ENCODE results near the gene KRTAP6-1.

KRTAP6-1 gene, protein sequence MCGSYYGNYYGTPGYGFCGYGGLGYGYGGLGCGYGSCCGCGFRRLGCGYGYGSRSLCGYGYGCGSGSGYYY

GRCh38 chr21:30613836-30614235 is at the start of gene KRTAP6-1:
Gene KRTAP6-1 (minus strand): TSS chr21:30613930. CDS start chr21:30613904, 26 bp downstream.
- DNase-seq: no peak

DNA sequence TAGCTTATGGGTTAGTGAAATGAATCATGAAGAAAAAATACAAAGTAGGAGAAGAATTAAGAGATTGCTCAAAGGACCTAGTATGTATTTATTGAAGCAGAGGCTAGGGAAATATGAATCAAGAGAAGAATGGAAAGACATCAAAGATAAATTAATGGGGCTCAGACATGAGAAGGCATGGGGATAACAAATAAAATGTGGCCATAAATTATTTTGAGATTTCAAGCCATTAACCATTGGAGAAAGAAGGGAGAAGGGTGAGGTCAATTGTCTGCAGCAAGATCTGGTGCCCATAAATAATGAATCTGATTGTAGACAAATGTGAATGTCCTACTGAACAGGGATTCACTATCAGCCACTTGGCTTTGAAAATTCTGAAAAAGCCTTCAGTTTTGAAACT is 39.2 kb upstream of the KRTAP6-1 start:
- no peak for DNase-seq

DNA sequence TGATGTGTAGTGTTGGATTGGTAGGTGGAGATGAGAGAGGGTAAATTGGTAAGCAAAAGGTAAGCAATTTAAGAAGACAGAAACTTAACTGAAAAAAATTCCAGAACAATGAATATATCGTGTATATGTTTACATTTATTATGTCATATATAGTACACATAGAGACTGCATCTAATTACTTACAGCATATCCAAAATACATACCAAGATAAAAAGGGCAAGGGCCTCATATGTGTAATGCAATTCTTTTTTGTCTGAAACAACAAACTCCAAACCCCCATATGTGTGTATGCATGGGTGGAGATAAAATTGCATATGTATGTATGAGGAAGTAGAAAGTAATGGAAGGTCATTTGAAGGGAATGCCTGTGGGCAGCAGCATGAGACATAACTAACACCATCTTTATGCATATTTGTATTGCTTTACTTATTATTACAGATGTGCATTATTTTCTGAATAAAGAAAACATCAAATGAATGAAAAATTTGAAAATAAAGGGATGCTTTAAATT is 33.2 kb upstream of the KRTAP6-1 start:
- no peak for DNase-seq

DNA sequence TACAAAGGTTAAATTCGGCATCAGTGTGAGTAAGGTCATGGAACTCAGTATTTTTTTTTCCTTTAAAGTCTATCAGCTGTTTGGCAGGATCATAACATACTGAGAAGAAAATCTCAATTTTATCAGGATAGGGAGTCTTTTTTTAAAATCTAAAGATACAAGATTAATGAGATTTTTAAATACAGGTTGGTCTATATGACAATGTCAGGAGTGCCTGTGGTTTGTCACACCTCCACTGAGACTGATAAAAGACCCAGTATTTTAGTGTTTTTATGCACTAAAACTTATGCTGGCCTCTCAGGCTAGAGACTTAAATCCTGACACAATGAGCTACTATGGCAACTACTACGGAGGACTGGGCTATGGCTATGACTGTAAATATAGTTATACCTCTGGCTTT is 28.8 kb upstream of the KRTAP6-1 start, which contains the start of gene KRTAP20-3:
TSS of gene KRTAP20-3 (plus strand) at position 301 of the 400 bp plus-strand sequence.
- no peak for DNase-seq

GRCh38 chr21:30638686-30639085 is 25.0 kb upstream of the KRTAP6-1 start:
- no peak for DNase-seq

DNA sequence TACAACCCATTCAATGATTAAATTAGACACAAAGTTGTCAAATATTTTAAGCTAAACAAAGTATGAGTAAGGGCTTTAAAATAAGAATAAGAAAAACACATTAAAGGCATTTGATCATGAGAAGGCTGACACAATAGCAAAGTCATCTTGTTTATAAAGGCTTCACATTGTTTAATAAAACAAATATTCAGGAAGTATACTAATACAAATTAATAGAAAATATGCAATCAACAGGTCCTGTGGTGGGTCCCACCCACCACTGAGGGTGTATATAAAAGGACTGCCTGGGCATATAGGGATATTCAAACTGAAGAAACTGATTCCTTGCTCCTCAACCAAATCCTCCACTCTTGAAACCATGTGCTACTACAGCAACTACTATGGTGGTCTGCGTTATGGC is 21.2 kb upstream of the KRTAP6-1 start, which contains the start of gene KRTAP20-2:
TSS of gene KRTAP20-2 (plus strand) at position 301 of the 400 bp plus-strand sequence. CDS start at position 359, 58 bp downstream.
- DNase-seq: no peak

GRCh38 chr21:30629200-30629599 is 15.5 kb upstream of the KRTAP6-1 start:
- no peak for DNase-seq

DNA sequence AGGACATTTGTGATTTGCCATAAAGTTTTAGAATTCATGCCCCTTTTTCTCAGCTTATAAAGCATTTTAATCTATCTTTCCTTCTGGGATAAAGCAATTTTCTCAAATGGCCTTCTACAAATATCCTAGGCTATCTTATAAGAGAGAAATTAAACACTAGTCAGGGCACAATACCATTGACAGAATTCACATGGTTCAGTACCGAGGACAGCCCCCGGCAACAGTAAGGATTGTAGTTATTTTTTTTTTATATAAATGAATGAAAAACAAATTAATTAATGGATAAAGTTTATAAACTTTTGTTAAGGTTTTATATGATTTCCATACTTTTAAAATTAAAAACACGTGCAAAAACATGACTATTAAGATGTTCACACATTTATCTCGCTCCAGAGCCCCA is 14.4 kb upstream of the KRTAP6-1 start:
- no peak for DNase-seq

DNA sequence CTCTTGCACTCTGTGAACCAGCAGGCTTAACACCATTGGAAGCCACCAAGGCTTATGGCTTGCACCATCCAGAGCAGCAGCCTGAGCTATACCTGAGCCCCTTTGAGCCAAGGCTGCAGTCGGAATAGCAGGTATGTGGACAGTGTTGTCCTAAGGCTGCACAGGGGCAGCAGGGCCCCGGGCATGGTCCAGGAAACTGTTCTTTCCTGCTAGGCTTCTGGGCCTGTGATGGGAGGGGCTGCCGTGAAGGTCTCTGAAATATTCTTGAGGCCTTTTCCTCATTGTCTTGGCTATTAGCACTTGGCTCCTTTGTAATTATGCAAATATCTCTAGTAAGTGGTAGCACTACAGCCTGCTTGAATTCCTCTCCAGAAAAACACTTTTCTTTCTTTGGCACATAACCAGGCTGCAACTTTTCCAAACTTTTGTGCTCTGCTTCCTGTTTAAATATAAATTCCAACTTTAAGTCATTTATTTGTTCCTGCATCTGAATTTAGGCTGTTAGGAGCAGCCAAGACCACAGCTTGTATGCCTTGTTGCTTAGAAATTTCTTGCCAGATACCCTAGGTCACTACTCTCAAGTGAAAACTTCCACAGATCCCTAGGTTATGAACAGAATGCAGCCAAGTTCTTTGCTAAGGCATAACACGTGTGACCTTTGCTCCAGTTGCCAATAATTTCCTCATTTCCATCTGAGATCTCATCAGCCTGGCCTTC is 11.9 kb upstream of the KRTAP6-1 start:
- no peak for DNase-seq

DNA sequence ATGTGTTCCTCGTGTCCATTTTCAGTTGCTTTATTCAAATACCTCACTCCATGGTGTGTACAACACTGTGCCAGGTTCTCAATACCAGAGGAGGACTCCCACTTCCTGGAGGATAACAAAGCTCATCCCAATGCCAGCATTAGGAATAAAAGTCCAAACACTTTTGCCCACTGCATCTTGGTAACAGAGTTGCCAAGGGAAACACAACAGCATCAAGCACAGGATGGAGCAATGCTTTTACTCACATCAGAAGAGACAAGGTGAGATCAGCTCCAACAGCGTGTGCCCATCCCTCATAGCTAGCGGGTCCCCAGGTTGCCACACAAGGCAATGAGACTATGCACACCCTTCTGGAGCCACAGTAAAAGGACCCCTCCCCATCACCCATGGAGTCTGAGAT is 9.6 kb upstream of the KRTAP6-1 start:
- DNase-seq: no peak

GRCh38 chr21:30620522-30620921 is 6.8 kb upstream of the KRTAP6-1 start, which contains the start of gene KRTAP20-4:
Gene KRTAP20-4 (plus strand): TSS chr21:30620627.
- DNase-seq: no peak

DNA sequence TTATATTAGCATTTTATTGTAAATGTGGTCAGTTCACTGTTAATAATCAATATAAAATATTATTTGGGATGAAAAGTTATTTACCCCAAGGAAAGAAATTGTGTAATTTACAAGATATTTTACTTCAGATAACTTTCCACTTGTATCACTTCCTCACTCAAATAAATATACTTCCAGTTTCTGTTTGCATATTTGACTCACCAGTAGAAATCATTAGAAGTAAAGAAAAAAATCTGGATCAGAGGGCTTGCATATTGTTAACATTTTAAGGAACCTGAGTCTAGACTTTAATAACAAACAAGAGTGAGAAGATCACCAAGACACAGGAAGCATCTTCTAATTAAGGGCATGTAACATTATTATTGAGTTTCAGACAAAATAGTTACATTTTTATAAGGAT is 6.3 kb upstream of the KRTAP6-1 start:
- no peak for DNase-seq

- no peak for DNase-seq
Measured at GRCh38 chr21:30616125-30616524, 2.4 kb upstream of the KRTAP6-1 start, which contains the start of gene KRTAP20-1. Gene KRTAP20-1 (plus strand): TSS chr21:30616425. CDS start chr21:30616455, 30 bp downstream.

DNA sequence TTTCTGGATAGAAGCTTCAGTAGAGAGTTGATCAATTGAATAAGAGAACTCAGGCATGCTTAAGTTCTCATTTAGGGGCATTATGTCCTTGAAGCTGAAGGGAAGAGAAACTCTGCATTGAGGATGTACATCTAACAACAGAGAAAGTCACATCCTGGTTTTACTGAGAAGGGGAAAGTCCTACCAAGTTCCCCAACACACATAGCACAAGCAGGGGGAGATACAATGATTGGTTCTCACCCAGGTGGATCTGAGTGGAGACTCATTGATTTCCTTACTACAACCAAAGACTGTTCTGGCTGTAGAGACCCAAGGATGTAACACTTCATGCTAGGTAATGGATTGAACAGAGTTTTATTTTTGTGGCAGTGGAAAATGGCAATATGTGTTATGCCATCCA is 1.5 kb upstream of the KRTAP6-1 start:
- DNase-seq: no peak

- no peak for DNase-seq
Measured at GRCh38 chr21:30612132-30612531, 1.6 kb downstream of the KRTAP6-1 start.

DNA sequence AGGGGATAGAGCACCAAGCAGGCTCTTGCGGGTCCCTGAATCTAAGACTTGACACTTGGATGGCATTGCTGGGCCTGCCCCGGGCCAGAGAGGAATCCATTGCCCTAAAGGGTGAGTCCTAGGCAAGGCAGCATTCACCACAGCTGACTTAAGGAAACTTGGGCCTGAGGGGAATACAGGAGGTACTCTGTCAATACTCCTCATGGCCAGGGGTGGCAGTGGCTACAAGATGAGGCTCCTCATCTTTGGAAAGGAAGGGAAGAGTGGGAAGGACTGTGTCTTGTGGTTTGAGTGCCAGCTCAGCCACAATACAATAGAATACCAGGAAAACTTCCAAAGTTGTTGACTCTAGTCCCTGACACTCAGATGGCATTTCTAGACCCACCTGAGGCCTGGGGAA is 7.8 kb downstream of the KRTAP6-1 start:
- DNase-seq: no peak

DNA sequence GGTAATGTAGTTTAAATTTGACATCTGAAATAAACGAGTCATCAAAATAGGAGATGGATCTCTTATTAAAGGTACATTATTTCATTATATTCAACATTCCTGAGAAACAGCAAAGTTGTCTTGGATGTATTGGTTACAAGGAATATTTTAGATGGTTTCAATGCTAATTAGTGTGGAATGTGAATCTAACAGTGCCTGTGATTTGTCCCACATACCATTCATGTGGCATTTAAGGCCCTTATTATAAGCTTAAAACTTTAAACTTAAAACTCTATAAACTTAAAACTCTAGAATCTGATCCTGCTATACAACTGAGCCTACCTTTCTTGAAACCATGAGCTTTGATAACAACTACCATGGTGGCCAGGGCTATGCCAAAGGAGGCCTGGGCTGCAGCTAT is 12.9 kb downstream of the KRTAP6-1 start, which contains the start of gene KRTAP22-1:
TSS of gene KRTAP22-1 (plus strand) at position 301 of the 400 bp plus-strand sequence.
- DNase-seq: no peak

DNA sequence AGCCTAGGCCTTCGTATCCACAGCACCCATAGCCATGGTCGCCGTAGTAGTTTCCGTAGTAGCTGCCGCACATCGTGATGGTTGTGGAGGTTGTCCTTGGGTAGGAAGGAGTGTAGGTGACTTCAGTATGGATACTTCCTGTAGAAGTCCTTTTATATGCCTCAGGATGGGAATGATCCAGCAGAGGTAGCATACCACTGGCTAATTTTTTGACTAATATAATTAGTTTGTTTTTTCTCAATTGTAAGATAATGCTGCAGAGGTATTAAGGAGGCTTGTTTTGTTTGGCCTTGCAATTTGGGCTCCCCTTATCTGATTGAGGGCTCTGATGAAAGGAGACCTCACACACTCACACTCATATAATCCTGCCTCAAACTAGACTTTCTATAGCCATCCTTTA is 14.9 kb downstream of the KRTAP6-1 start, which contains the start of gene KRTAP6-2:
TSS of gene KRTAP6-2 (minus strand) at position 101 of the 400 bp plus-strand sequence. CDS start at position 73, 28 bp downstream.
- no peak for DNase-seq

GRCh38 chr21:30592140-30592539 is 21.6 kb downstream of the KRTAP6-1 start, which contains the start of gene KRTAP6-3:
Gene KRTAP6-3 (plus strand): TSS chr21:30592440. CDS start chr21:30592446, 6 bp downstream.
- DNase-seq: no peak

- no peak for DNase-seq
Measured at GRCh38 chr21:30590297-30590696, 23.4 kb downstream of the KRTAP6-1 start, which contains the start of gene KRTAP22-2. Gene KRTAP22-2 (minus strand): TSS chr21:30590397.

- DNase-seq: no peak
Measured at GRCh38 chr21:30582870-30583269, 30.9 kb downstream of the KRTAP6-1 start.

GRCh38 chr21:30580132-30580531 is 33.6 kb downstream of the KRTAP6-1 start:
- DNase-seq: no peak

DNA sequence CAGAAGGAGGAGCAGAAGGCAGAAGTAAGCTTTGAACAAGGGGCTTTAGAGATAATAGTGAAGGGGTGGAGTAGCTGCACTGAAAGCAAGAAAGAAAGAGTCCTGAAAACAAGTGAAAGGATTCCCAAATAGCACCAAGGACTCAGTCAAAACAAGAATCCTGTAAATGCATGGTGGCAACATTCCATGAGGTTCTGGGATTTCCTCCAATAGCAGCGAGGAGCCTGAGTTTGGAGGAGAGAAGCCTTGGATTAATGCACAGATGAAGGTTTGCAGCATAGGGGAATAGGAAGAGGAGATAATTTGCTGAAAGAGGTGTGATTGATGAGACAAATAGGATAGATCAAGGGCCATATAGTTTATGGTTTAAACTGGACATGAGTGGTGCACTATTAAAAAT is 34.4 kb downstream of the KRTAP6-1 start:
- no peak for DNase-seq

DNA sequence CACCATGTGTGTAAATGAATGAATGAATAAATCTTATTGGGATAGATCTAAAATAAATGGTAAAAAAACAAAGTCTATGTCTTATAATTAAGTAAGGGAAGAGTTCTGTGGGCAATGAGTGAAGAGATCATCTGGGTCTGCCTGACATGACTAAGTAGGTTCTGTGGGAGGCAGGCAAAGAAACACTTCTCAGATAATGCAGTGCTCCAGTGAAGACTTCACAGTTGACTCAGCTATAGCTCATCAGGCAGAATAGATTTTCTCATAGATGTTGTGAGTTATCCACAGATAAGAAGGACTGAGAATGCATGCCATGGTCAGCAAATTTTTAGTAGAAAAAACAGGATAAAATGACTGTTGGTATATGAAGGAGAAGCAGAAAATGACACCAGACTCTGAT is 36.0 kb downstream of the KRTAP6-1 start:
- DNase-seq: no peak

Data from CD4-positive, alpha-beta T cell treated with Interleukin-6 for 4 hours (primary cell).